ENCODE results near the gene POLN.

POLN gene

GRCh38 chr4:2049811-2050210 lies 192.1 kb downstream of the POLN start:
- TF ChIP-seq CTCF (IDR thresholded peaks at IDR 0.05) = no peak
- Histone ChIP-seq H3K4me3 (no peak overlapping the region), H3K27ac (no peak overlapping the region)
- DNase-seq (ENCODE audit: low spot score) = no peak

GRCh38 chr4:2049381-2049780 lies 192.5 kb downstream of the POLN start:
- TF ChIP-seq CTCF (IDR thresholded peaks at IDR 0.05) = no peak
- H3K27ac ChIP-seq = no peak overlapping the region
- no peak for DNase-seq (ENCODE audit: low spot score)
- H3K4me3 ChIP-seq = no peak overlapping the region

DNA sequence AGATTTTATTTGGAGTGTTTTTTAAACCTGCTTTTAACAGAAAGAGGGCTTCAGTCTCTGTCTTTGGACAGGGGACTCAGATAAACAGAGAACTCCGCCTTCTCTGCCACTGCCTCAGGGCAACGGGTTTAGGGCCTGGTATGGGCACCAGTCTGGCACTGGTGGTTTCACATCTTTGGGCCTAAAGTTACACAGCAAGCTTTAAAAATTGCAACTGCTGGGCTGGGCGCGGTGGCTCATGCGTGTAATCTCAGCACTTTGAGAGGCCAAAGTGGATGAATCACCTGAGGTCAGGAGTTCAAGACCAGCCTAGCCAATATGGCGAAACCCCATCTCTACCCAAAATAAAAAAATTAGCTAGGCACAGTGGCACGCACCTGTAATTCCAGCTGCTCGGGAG lies 193.1 kb downstream of the POLN start:
- H3K4me3 ChIP-seq = no peak overlapping the region

GRCh38 chr4:2047781-2048581 lies 193.9 kb downstream of the POLN start:
- DNase-seq (ENCODE audit: low spot score) = peak; percentile 68
- Histone ChIP-seq H3K27ac (no peak overlapping the region), H3K4me3 (no peak overlapping the region)
- TF ChIP-seq CTCF (IDR thresholded peaks at IDR 0.05) = no peak

More for the DNA sequence above, 193.1 kb downstream of the POLN start:
- H3K27ac ChIP-seq = no peak overlapping the region
- peak; percentile 54 for DNase-seq (ENCODE audit: low spot score)
- no peak for TF ChIP-seq CTCF (IDR thresholded peaks at IDR 0.05)

DNA sequence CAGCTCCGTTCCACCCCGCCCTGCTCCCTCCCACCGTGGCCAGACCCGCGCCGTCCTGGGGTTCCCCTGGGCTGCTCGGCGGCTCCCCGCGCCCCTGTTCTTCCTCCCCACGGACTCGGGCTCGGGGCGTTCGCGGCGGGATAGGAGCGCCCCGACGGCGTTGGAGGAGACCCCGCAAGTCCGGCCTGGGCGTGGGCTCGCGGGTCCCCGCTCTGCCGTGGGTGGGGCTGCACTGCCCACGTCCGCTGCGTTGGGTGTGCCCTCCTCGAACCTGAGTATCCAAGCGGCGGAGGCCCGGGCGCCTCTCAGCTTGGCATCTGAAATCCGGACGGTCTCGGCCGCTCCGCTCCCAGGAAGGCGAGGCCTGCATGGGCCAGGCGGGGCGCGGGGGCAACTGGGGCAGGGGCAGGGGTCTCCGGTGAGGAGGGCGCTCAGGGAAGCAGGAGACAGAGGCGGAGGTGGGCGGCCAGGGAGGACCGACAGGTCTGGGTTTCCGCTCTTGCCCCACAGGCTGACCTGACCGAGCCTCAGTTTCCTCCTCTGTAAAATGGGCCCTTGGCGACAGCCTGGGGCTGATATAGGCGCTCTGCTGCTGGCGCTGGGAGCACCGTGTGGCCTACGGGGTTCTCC lies 194.8 kb downstream of the POLN start:
- Histone ChIP-seq H3K4me3 (no peak overlapping the region), H3K27ac (no peak overlapping the region)
- no peak for DNase-seq (ENCODE audit: low spot score)
- TF ChIP-seq CTCF (IDR thresholded peaks at IDR 0.05) = no peak

DNA sequence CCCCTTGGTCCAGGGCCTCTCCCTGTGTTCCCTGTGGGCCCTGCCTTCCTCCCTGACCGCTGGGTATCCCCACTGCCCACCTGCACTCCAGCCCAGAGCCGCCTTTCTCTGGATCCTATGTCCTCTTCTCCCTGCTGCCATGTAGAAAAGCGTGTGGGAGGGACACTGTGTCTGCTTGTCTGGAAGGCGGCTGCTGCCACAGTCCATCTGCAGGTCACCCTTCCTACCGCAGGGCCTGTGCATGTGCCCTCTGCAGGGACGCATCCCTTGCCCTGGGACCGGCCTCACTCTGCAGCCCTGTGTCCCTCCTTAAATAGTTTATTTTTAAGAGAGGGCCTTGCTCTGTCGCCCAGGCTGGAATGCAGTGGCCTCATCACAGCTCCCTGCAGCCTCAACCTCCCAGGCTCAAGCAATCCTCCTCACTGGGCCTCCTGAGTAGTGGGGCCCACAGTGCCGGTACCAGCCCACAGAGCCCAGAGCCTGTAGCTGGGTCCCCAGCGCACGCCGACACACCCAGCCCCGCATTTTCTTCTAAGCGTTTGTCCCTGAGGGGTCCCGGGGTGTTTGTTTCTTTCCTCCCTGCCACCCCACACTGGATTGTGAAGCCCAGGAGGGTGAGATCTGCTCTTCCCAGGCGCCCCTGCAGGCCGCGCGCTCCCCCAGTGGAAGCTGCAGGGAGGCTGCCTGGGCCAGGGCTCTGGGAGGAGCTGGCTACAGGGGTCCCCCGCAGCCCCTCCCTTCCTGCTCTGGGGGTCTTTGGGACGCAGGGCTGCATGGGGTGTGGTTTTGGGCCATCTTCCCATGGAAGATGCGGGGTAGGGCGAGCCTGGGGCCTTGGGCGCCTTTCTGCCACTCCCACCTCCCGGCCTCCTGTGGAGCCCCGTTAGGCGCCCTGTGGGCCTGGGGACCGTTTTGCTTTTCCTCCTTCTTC lies 195.6 kb downstream of the POLN start:
- no peak for DNase-seq (ENCODE audit: low spot score)
- Histone ChIP-seq H3K4me3 (no peak overlapping the region), H3K27ac (no peak overlapping the region)
- TF ChIP-seq CTCF (IDR thresholded peaks at IDR 0.05) = no peak
